Pons (tissue), 1 donor: Measurements from ENCODE around the gene CTNND2.
A peak's percentile ranks its signal among the peaks of the same experiment; 100 is the strongest.

ENCODE experiments used
- DNase-seq: peaks from one replicate; pipeline ENCODE4 v3.0.0-alpha.2; 2016; ENCODE audit warnings: low spot score

The CTNND2 gene

DNA sequence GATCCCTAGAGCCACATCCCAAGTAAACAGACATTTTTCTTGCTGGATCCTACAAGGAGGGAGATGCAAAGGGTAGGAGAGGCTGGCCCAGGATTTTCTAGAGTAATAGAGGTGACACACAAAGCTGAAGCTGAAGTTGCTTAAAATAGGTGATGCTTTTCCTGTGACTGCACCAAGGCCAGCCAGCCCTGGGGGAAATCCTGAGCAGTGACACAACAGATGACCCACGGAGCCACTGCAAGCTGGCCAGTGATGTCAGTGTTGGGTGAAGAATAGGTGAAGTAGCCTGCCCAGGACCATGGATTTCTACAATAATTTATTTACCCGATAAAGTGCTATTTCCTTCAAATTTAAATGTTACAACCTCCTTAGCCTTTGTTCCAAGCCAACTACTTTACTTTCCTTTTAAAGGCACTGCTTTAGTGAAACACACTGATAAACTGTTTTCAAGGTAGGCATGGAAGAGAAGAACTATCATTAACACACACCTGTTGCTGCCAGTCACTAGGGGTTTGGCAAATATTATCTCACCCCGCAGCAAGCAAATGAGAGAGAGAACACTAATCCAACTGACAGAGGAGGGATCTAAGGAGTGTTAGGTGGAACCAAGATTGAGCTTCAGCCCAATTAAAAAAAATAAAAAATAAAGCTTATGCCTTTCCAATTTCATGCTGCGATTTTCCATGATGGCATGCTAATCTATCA lies 123.5 kb downstream of the CTNND2 start:
- no peak for DNase-seq

DNA sequence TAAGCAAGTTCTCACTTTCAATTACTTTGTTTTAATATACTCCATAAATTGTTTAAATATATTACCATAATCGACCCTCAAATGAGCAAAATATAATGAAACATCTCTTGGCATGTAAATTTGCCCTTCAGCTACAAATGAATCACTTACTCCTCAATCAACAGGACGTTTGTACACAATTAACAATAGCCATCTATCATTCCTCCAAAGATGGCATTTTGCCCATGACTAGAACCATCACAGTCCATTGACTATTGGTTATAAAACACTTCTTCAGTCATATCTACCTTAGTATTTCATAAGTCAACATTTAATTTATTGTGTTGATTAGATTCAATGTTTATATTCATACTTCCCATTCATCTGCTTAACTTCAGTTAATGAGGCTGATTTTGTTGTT lies 127.2 kb downstream of the CTNND2 start:
- DNase-seq: peak; percentile 72

DNA sequence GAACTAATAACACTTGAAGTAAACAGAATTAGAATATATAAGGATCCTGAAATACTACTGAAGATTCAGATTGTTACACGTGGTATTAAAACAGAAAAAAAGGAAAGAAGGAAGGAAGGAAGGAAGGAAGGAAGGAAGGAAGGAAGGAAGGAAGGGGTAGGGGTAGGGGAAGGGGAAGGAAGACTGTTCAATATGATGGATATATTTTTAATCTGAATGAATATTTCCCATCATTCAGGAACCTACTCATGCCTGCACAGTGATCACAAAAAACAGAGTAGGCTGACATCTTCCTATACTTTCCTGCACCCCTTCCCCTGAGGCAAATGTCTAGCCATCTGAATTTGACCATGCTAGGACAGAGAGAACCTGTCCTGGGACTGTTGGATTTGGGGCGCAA lies 133.9 kb downstream of the CTNND2 start:
- DNase-seq: no peak

DNA sequence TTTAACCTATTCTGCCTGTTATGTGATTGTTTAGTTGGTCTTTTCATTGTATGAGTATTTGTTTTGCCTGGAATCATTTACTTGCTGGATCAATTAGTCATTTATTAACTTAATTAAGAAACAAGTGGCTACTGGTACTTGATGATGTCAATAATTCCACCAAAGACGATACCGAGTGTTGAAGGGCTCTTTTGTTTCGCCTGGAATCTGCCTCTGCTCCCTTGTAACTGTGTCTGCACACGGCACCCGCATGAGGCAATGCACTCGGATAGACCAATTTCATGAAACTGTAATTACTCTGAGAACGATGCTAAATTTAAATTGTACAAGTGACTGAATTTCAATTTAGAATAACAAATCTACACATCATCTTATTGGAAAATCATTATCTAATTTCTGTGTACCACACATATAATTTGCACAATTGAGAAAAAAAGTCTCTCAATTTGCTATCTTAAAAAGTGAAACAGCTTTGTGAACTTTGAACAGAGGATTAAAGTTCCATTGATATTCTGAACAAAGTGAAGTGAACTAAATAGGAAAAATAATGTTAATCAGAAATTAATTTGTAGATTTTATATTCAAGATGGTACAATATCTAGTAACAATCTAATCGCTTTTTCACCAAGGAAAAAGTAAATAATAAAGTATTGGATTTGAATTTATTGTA lies 143.2 kb downstream of the CTNND2 start:
- peak; percentile 12 for DNase-seq

DNA sequence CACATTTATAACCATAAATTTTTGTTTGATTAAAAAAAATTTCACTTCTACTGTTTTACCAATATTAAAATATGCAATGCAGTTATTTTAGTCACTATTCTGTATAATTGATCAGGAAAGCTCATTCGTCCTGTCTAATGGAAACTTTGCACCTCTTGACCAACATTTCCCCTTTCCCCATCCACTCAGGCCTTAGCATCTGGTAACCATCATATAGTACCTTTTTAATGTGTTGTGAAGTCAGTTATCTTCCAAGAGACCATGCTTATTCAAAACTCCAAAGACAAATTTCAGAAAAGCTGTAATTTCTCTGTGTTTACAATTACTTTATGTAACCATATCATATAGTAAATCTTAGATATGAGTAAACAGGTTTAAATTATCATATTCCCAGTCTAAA lies 145.9 kb downstream of the CTNND2 start:
- no peak for DNase-seq

DNA sequence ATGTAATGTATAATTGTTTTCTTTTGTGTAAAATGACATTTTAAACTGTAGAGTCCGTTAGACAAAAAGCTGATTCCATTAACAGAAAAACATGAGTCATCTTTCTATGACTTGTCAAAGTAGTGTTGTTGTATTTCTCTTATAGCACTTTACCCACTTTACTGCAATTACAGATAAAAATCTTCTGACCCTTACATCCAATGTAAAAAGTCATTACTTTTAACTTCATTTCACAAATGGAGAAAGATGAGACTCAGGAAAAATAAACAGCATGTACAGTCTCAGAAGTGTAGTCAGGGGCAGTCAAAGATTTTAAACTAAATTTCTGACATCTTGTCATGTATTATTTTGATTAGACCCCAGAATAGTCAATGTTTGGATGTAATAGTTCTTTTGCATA lies 146.6 kb downstream of the CTNND2 start:
- no peak for DNase-seq

DNA sequence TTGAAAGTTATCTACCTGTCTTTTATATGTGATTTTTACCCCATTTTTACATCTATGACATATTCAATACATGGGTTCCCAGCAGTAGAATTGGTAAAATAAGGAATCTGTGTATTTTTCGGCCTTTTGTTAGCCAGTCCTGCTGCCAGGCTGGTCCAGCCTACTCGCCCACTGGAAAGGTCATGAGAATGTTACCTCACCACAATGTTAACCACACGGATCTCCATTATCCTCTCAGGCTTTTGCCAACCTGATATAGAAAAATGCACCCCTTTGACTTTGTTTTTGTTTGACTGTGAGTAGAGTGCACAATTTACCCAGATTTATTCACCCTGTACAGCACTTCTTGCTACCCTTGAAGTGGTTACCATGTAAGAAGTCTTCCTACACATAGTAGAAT lies 167.2 kb downstream of the CTNND2 start:
- no peak for DNase-seq

DNA sequence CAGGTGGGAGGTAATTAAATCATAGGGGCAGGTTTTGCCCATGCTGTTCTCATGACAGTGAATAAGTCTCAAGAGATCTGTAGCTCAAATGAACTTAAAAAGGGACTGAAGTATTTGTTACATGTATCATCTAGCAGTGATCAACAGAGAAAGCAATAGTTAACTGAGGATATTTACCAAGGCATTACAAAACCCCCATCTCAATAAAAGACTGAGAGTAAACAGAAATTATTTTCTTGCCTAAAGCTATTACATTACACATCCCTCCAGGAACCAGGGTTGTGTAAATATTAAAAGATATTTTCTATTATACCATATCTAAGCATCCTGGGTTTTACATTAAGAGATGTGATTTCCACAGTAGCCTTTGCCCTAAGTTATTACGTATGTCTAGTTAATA lies 169.9 kb downstream of the CTNND2 start:
- DNase-seq: no peak

DNA sequence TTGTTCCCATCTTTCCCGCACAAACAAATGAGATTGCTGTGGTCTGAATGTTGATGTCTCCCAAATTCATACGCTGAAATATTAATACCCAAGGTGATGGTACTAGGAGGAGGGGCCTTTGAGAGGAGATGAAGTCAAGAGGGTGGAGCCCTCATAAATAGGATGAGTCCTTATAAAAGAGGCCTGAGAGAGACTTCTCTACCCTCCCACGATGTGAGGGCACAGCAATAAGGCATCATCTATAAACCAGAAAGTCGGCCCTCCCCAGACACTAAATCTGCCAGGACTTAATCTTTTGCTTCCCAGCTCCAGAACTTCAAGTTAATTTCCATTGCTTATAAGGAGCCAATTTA lies 170.4 kb downstream of the CTNND2 start:
- no peak for DNase-seq

DNA sequence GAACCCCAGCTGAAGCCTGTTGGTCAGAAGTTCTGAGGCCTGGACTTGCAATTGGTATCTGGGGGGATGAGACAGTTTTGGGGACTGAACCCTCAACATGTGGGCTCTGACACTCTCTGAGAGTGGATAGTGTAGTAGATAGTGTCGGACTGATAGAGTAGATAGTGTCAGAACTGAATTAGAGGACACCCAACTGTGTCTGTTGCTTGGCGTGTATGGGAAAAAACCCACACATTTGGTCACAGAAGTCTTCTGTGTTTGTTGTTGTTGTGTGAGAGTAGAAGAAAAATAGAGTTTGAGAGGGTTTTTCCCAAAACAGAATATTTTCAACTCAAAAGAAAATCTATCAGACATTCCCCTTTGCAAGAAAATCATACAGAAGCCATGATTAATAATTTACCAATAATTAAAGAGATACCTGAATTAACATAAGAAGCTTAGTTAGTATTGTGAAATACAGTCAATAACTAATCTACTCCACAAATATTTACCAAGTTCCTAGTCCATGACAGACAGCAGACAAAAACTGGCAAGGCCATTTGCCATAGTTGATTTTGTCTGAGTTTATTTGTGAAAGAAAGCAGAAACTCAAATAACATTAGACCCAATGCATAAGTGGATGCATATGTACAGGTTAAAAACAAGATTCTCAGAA lies 170.9 kb downstream of the CTNND2 start:
- DNase-seq: no peak

DNA sequence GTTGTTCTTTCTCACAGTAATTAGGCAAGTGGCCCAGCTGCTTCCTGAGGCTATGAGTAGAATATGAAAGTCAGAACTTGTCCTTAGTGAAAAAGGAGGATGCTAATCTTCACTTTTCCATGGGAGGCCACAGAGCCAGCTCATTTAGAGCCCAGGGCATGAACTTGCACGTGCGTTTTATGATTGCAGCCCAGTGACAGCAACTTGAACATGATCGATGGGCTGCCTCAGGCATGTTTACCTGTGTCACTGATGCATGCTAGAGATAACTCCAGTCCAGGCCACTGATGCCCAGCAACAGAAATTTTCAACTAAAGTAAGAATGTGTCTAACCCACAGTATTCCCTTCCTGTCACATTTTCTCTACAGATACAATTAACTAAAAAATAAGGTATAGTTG lies 179.3 kb downstream of the CTNND2 start:
- DNase-seq: no peak

DNA sequence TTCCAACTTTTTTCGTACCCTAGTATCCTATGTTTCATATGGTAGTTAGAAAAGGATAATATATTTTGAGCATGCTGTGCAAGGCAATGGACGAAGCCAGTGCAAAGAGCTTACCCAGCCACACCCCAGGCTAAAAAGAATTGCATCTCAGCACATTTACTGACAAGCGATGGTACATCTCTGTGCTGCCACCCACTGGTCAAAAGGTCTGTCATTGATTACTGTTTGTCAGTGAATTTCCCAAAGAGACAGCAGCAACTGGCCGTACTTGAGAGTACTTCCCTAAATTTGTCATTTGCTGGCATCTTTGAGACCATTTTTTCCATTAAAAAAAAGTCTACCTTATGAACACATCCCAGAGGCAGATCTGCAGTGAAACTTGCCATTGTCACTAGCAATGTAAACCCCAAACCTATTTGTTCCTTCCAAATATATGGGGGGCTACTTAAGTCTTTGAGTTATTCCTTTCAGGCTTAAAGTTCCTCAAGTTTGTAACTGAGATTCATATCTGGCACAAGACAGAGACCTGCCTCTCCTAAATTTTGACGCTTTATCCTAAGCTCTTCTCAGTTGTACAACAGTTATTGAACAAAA lies 184.3 kb downstream of the CTNND2 start:
- peak; percentile 90 for DNase-seq

DNA sequence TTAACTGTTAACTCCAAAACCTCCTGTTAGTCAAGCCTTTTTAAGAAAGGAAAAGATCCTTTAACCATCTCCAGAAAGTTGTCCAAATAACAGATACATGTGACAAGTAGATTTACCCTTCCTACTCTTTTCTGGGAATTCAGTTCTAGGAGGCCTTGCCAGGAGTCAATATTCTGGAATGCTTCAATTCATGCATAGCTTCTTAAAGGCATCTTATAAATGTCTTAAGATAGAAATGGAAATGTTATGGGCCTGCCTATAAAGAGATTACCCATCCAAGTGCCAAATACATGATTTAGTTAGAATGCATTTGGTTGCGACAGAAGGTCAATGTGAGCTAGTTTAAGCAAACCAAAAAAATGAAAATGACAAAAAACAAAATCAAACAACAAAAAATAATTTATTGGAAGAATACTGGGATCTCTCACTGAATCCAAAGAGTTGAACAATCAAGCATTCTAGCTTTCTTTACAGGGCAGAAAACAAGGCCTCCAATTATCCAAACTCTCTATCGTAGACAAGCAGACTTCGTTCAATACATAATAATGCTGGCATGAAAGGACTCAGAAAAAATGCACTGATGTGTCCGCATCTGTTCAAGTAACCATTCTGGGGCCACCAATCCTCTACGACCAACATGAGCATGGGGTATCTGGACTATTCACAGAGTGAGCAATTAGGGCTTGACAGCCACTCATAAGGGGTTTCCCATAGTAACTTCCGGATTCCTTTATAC lies 188.6 kb downstream of the CTNND2 start:
- DNase-seq: peak; percentile 83

DNA sequence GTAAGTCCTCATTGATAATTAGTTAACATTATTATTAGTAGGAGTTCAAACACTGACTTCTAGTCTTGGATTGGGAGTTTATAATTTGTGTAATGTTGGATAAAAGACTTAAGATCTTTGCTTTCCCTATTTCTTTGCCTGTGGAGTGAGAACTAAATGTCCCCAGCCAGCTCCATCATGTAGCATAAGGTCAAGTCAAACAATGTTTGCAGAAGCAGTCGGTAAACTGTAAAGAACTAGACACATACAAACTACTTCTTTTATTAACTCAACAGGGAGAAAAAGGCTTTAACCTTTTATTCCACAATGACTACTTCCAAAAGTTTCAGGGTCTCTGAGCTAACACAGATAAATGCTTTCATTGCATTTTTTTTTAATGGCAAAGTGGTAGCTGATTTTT lies 192.3 kb downstream of the CTNND2 start:
- no peak for DNase-seq

DNA sequence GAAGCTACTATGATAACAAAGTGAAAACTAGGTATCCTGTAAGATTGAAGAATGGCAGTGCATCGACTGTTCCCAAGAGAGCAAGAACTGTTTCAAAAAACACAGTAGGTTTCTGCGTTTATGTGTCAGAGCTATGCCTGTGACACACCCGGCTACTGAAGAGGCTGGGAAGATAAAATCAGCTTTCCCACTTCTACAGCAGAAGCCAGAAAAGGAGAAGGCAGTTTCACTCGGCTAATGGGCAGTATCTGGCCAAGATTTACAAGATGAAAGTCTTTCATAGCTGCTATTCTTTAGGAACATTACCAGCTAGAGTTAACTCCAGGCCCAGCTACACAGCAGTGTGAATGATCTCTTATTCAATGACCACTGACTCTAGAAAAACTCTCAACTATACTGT lies 195.2 kb downstream of the CTNND2 start:
- no peak for DNase-seq

DNA sequence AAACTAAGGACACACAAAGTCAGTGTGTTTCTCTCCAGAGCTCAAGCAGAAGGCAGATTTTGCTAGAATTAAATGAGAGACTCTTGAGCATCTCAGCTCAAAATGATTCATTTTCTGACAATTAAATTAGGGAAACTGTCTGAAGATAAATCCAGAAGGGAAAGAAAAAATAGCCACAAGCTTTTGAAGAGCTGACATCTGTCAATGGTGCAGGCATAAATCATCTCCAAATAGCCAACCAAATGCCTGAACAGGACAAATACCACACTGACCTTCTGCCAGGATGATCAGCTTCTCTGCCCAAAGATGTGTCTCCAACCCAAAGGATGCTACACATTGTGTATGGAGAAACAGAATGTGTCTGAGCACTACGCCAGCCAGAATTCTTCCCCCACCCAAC lies 199.3 kb downstream of the CTNND2 start:
- DNase-seq: no peak

DNA sequence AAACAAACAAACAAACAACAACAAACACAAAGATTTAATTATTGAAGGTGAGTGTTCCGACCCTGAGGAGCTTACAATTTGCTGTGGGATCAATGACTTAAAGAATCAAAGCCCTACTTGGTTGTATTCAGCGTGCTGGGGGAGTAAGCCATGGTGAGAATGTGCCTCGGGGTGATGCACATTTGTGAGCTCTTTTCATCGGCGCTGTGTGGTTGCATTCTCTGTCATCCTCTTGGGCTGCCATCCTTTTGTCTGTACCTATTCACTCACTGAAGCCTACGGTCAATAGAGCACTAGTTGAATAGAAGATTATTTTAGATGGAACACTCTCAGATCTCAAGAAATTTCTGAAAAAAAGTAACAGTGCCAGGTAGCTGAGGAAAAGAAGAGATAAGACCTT lies 203.9 kb downstream of the CTNND2 start:
- no peak for DNase-seq

DNA sequence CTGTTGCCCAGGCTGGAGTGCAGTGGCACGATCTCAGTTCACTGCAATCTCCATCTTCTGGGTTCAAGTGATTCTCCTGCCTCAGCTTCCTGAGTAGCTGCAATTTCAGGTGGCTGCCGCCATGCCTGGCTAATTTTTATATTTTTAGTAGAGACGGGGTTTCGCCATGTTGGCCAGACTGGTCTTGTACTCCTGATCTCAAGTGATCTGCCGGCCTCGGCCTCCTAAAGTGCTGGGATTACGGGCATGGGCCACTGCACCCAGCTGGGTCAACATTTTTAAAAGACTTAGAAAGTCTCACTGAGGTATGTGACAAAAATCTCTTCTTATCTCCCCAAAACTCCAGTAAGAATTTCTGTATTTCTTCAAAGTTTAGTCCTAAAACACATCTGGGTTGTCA lies 211.6 kb downstream of the CTNND2 start:
- no peak for DNase-seq

DNA sequence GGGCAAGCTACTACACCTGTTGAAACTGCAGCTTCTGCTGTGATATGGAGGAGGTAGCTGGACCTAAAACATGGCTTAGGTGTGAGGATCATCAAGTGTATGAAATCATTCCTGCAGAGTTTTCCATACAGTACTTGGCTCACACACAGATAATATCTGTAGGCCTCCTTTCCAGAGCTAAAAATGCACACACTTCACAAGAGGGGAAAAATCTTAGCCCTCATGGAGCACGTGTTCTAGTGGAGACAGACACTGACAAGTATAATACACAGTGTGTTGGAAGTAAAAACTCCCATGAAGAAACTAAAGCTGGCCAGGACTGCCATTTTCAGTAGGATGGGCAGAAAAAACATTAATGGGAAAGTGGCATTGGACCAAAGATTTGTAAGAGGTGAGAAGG lies 216.7 kb downstream of the CTNND2 start:
- DNase-seq: no peak

DNA sequence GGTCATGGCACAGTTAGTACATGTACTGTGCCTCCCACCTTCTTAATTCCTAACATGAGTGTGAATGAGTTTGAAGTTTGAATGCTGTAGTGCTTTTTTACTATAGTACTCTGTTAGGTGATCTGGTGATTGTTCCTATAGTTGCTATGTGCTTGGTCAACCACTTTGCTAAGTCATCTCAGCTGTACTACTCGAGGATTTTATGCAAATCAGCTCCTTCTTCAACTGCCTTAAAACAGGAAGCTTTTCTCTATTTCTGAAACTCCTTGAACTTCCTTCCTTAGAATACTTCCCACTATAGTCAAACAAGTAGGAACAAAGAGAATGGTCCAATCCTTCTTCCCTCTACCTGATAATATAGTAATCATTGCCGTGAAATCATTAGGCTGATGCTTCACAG lies 219.6 kb downstream of the CTNND2 start:
- peak; percentile 60 for DNase-seq

DNA sequence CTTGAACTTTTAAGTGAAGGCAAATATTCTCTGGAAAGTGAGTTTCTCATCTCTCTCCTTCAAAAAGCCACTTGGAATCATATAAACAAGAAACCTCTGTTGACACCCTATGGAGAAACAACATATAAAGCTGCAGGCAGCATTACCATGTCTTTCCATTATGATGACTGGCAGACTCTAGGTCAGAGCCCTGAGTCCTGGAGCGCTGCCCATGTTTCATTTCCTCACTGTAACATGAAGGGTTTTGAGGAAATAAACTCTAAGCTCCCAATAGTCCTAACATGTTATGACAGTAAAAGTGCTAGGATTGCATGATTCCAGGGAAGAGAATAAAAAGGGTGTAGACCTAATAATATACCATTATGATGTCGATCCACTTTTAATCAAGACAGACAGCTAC lies 220.6 kb downstream of the CTNND2 start:
- peak; percentile 67 for DNase-seq

DNA sequence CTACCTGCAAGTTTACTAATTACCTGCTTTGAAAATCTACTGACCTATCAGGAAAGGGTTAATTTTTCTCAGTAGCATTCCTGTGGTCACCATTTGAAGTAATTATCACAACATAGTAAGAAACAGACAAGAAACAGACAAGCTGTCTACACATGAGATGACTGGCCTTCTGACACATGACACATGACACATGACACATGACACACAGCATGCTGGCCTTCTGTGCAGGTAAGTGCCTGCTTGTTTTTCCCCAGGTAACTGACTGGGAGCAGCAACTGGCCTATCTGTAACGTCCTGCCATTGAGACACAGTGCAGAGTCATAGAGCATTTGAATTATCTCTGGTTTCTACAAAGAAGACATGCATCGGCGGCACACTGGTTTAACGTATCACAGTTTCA lies 222.4 kb downstream of the CTNND2 start:
- no peak for DNase-seq

DNA sequence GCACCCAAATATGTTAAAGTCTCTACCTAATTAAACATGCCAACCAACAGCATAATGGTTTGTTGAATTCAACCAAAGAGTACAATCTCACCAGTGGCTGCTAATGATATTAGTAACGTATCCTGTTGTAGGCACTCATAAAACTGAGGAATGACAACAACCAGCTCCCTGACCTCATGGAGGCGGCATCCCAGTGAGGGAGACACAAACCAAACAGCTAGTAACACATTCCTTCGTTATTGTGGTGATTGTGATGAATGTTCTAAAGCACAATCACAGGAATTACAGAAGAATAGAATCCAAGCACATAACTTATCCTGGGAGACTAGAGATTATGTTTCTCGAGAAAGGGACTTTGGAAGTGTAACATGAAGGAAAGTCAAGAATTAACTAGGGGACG lies 224.6 kb downstream of the CTNND2 start:
- DNase-seq: no peak
